Spleen (tissue), 11 donors: ENCODE measurements around the gene GP1BB. TPM values are rescaled to one million over a fixed set of nuclear protein-coding genes. Genes with fewer than 3 reads are reported as not detected.
"Not testable (repeated sequence)": the region's sequence is repeated elsewhere in the genome, so short reads cannot be mapped to it uniquely, and the experiment has no call there.

ENCODE experiments used
- DNase-seq: peaks from one replicate; pipeline ENCODE4 v3.0.0-alpha.2; 2020
- H3K27ac ChIP-seq, 8 donors: fragments of 200-600 bp; sonication (generic) in 7 of 8; 1 replicate in 4 of 8; 2 replicates in 4 of 8; pipeline versions ENCODE4 v1.5.0 to v1.8.0; 2016 to 2021; ENCODE audit warnings: inconsistent platforms in 4 of 8, mild to moderate bottlenecking in 4 of 8, moderate library complexity in 1 of 8
- H3K27me3 ChIP-seq, 7 donors: fragments of 200-600 bp; sonication (generic) in 6 of 7; replicated peaks in 1 of 7; 1 replicate in 4 of 7; 2 replicates in 3 of 7; pipeline versions ENCODE4 v1.5.0 to v1.8.0; 2016 to 2021; ENCODE audit warnings: inconsistent platforms in 3 of 7, mild to moderate bottlenecking in 1 of 7
- H3K36me3 ChIP-seq, 6 donors: fragments of 200-600 bp; sonication (generic) in 5 of 6; 1 replicate in 4 of 6; 2 replicates in 2 of 6; pipeline versions ENCODE4 v1.5.0 to v1.8.0; 2016 to 2021; ENCODE audit warnings: inconsistent platforms in 2 of 6
- H3K4me1 ChIP-seq, 6 donors: fragments of 200-600 bp; sonication (generic) in 5 of 6; 1 replicate in 3 of 6; 2 replicates in 3 of 6; pipeline versions ENCODE4 v1.5.0 to v1.8.0; 2016 to 2021; ENCODE audit warnings: inconsistent platforms in 3 of 6
- H3K4me3 ChIP-seq, 8 donors: fragments of 200-600 bp; sonication (generic) in 7 of 8; 1 replicate in 4 of 8; 2 replicates in 4 of 8; pipeline versions ENCODE4 v1.5.0 to v1.8.0; 2016 to 2021; ENCODE audit warnings: inconsistent platforms in 4 of 8, mild to moderate bottlenecking in 4 of 8, moderate library complexity in 2 of 8
- H3K9me3 ChIP-seq, 8 donors: fragments of 200-600 bp; sonication (generic) in 7 of 8; 1 replicate in 4 of 8; 2 replicates in 4 of 8; pipeline versions ENCODE4 v1.5.0 to v1.8.0; 2016 to 2021; ENCODE audit warnings: inconsistent platforms in 4 of 8
- CTCF ChIP-seq, 11 experiments: fragments of 200-600 bp in 7 of 11; fragments of 450-650 bp in 4 of 11; sonication (generic) in 4 of 11; IDR thresholded peaks in 8 of 11; conservative IDR thresholded peaks in 3 of 11; 1 replicate in 7 of 11; 2 replicates in 4 of 11; pipeline versions ENCODE4 v1.4.0 to v1.8.0; 2016 to 2021; ENCODE audit warnings: antibody characterized with exemption in 11 of 11, inconsistent platforms in 4 of 11, mild to moderate bottlenecking in 1 of 11
- POLR2A ChIP-seq, 3 donors: fragments of 450-650 bp; IDR thresholded peaks; one replicate each; pipeline ENCODE4 v1.5.1; 2017; ENCODE audit warnings: antibody characterized with exemption in 3 of 3, mild to moderate bottlenecking in 1 of 3
- POLR2AphosphoS5 ChIP-seq, 3 donors: sonication (generic); formaldehyde crosslinking; IDR thresholded peaks; one replicate each; pipeline ENCODE4 v1.5.1; 2017; ENCODE audit warnings: antibody characterized with exemption in 3 of 3
- WGBS, 5 donors: extraction: QIAGEN DNeasy Blood & Tissue Kit in 3 of 5; methylation state at CpG; one replicate each; pipeline versions ENCODE4 v1.1.5 to v1.1.7; 2013 to 2018; 5-methylcytosine and 5-hydroxymethylcytosine counted together
- intact Hi-C: fragments of 100-400 bp; cut with DNase I; formaldehyde crosslinking; loops from one replicate; pipeline ENCODE4 v1.15.0; 2023; ENCODE audit warnings: low total_unique reads
- polyA plus RNA-seq, 3 donors: library from polyadenylated mRNA; stranded (reverse); fragments of 200-250 nt; gene quantifications; one replicate each; pipeline ENCODE4 v1.2.1, GENCODE V29; 2013
- total RNA-seq, 7 donors: library from RNA; depleted of rRNA in 3 of 7; stranded (reverse); fragments of >200 nt in 3 of 7; fragmentation: NEBNext Ultra II Directional in 4 of 7; extraction: Animal tissue kit (Norgen Biotek cat#: 25700) in 4 of 7; gene quantifications; one replicate each; pipeline versions ENCODE4 v1.1.0 to v1.2.1, GENCODE V29; 2016 to 2021
- donor health status: healthy with polysubstance abuse.
- donor health status: DM: no; HTN: no; CAD: no; lungs with moderate emphysema.
- donor health status: DM: no; HTN: no; CAD: no.
- donor health status: Bipolar disorder and iron deficiency.
- donor health status: healthy.
- donor health status: DM: no; HTN: no; CAD: no.
- donor health status: DM: yes; HTN: yes; CAD: no.

The GP1BB gene
- total and polyA plus RNA-seq, 10 donors = 4.2 to 25.4 (median 13.1) TPM

- no peak for TF ChIP-seq POLR2AphosphoS5 (IDR thresholded peaks at IDR 0.05)
- no peak for TF ChIP-seq CTCF (IDR thresholded peaks at IDR 0.05 in 8 of 11, conservative IDR thresholded peaks at IDR 0.05 in 3 of 11)
- no peak for TF ChIP-seq POLR2A (IDR thresholded peaks at IDR 0.05)
- Histone ChIP-seq H3K4me1 (peaks cover 0 to 7% (median 0%) of the 10 kb centered on the region in 6 donors), H3K36me3 (no peaks in the 10 kb centered on the region), H3K27ac (no peak overlapping the region), H3K9me3 (no peaks in the 10 kb centered on the region), H3K4me3 (no peak overlapping the region), H3K27me3 (peaks cover 0 to 4% (median 0%) of the 10 kb centered on the region in 7 donors)
- 85 to 93% (median 89%) methylated on average over 13 of the region's 13 CpGs for WGBS, 5 donors
- intact Hi-C loops = no loop called here
- DNase-seq = peak; percentile 43
Observed at GRCh38 chr22:19694696-19695095, 28.6 kb upstream of the GP1BB start.

- no peak for TF ChIP-seq POLR2A (IDR thresholded peaks at IDR 0.05)
- TF ChIP-seq POLR2AphosphoS5 (IDR thresholded peaks at IDR 0.05) = no peak
- TF ChIP-seq CTCF (IDR thresholded peaks at IDR 0.05 in 8 of 11, conservative IDR thresholded peaks at IDR 0.05 in 3 of 11) = no peak
- no peaks in the 10 kb centered on the region for H3K36me3 ChIP-seq
- intact Hi-C loops = no loop called here
- DNase-seq = no peak
- peaks cover 0 to 6% (median 0%) of the 10 kb centered on the region in 7 donors for H3K27me3 ChIP-seq
- WGBS, 5 donors = 75 to 92% (median 90%) methylated on average over 2 of the region's 2 CpGs
- H3K27ac ChIP-seq = no peak overlapping the region
- no peaks in the 10 kb centered on the region for H3K9me3 ChIP-seq
- H3K4me3 ChIP-seq = no peak overlapping the region
- no peaks in the 10 kb centered on the region for H3K4me1 ChIP-seq
Observed at GRCh38 chr22:19696504-19697276, 26.6 kb upstream of the GP1BB start.

GRCh38 chr22:19697871-19698270 lies 25.5 kb upstream of the GP1BB start:
- H3K9me3 ChIP-seq, H3K4me1 ChIP-seq, intact Hi-C loops, H3K36me3 ChIP-seq, DNase-seq, H3K27ac ChIP-seq, H3K4me3 ChIP-seq: not testable (repeated sequence)
- WGBS, 5 donors = 72 to 100% (median 79%) methylated on average over 1 of the region's 1 CpG
- H3K27me3 ChIP-seq = peaks cover 0 to 17% (median 0%) of the 10 kb centered on the region in 7 donors

GRCh38 chr22:19700790-19701419 lies 22.4 kb upstream of the GP1BB start:
- 89 to 95% (median 92%) methylated on average over 6 of the region's 6 CpGs for WGBS, 5 donors
- Histone ChIP-seq H3K4me3 (no peak overlapping the region), H3K4me1 (peaks cover 0 to 12% (median 0%) of the 10 kb centered on the region in 6 donors), H3K27ac (no peak overlapping the region), H3K36me3 (no peaks in the 10 kb centered on the region), H3K9me3 (no peaks in the 10 kb centered on the region), H3K27me3 (peaks cover 0 to 43% (median 12%) of the 10 kb centered on the region in 7 donors)
- TF ChIP-seq POLR2AphosphoS5 (IDR thresholded peaks at IDR 0.05) (no peak), CTCF (IDR thresholded peaks at IDR 0.05 in 8 of 11, conservative IDR thresholded peaks at IDR 0.05 in 3 of 11) (no peak), POLR2A (IDR thresholded peaks at IDR 0.05) (no peak)
- intact Hi-C loops = no loop called here
- peak; percentile 19 for DNase-seq
